NCI-H1092 (cell line): ENCODE measurements around the gene JCAD.
"Not testable (repeated sequence)": the region's sequence is repeated elsewhere in the genome, so short reads cannot be mapped to it uniquely, and the experiment has no call there.

ENCODE experiments used
- DNase-seq: peaks from one replicate; lab custom pipeline; 2025; lab: John Stamatoyannopoulos, UW

Gene JCAD

DNA sequence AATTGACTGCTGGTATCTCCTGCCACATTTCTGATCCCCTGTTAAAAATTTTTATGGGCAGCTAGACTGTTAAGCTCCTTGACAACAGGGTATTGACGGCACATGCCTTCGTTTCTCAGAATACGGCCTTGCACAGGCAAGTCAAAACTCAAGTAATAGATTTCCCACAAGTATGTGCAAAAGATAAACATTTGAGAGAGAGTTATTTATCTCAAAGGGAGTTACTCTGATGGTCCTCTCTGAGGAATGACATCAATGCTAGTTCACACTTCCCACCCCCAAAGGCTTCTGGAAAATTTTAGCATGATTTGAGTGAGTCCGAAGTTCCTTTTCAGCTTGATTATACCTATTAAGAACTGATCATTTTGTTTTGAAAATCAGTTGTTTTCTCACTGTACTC is 71.9 kb downstream of the JCAD start:
- no peak for DNase-seq

DNA sequence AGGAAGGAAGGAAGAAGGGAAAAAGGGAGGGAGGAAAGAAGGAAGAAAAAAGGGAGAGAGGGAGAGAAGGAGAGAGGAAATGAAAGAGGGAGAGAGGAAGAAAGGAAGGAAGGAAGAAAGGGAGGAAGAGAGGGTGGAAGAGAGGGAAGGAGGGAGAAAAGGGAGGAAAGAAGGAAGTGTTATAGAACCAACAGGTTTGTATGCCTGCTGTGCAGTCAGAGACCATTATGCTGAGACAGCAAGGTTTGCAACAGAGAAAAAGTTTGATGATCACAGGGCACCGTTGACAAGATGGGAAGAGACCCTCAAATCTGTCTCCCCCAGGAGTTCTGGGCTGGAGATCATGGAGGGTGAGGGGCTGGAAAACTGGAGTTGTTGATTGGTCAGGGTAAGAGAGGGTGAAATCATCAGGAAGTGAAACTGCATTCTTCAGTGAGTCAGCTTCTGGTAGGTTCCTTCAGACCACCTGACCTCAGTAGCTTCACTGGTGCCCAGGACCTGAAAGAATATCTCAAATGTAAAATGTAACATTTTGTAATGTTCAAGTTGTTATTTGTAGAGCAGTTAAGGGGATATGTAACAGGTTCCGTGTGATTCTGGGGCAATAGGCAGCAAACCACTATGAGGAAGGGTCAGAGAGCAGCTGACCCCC is 76.3 kb downstream of the JCAD start:
- DNase-seq = no peak

DNA sequence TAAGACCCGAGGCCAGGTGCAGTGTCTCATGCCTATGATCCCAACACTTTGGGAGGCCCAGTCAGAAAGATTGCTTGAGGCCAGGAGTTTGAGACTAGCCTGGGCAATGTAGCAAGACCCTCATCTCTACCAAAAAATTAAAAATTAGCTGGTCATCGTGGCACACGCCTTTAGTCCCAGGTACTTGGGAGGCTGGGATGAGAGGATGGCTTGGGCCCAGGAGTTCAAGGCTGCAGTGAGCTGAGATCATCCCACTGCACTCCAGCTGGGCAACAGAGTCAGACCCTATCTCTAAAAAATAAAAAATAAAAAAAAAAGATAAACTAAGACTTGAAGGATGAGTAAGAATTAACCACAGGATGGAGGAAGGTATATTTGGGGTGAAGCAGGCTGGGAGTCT is 77.9 kb downstream of the JCAD start:
- DNase-seq = no peak

DNA sequence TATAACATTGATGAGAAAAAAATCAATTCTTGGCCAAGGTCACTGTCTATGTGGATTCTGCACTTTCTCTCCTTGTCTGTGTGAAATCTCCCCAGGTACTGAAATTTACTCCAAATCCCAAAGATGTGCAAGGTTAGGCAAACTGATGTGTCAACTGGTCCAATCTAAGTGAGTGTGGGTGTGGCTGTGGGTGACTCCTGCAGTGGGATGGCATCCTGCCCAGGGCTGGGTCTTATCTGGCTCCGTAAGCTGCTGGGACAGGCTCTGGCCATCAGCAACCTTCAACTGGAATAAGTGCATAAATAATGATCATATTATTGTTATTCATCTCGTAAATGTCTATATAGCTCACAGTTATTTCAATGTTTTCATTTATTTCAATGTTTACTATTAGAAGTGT is 79.3 kb downstream of the JCAD start:
- DNase-seq = no peak

DNA sequence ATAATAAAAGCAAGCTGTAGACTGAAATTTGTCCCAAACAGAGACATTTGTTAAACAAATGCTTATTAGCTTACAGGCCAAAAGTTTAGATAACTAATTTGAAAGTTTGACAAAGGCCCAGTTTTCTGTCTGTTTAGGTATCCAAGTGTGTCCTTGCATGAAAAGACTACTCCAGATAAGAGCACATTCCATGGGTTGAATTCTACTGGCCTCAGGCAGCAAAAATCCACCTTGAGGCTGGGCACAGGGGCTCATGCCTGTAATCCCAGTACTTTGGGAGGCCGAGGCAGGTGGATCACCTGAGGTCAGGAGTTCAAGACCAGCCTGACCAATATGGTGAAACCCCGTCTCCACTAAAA is 80.0 kb downstream of the JCAD start:
- not testable (repeated sequence) for DNase-seq

DNA sequence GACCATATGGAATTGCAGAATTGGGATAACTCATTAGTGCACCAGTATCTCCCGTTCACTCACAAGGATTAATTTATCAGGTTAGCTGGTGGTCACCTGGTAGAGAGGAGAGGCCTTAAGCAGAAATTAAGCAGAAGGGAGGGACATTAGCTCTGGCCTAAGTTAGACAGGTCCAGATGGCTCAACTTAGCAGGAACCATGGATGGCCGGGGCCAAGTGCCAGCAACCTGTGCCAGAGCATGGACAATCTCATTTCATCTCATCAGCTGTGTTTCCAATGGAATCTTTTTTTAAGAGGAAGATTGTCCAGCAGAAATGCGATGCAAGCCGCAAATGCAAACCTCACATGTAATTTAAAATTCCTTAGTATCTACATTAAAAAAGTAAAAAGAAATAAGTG is 82.2 kb downstream of the JCAD start:
- no peak for DNase-seq

DNA sequence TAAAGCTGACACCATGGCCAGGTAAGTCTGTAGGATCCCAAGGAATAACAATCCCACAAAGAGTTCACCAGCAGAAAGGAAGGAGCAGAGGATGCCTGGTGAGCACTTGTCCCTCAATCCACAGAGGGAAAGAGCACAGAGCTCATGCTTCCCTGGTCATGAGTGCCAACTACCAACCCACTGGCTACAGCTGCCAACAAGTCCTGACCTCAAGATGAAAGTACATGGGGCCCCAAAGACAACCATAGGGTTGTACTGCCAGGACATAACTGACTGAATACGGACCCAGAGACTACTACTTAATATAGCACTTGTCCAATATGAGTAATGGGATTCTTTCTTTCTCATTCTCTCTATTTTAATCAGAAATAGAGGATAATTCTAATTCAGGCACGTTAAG is 83.3 kb downstream of the JCAD start:
- DNase-seq = no peak

DNA sequence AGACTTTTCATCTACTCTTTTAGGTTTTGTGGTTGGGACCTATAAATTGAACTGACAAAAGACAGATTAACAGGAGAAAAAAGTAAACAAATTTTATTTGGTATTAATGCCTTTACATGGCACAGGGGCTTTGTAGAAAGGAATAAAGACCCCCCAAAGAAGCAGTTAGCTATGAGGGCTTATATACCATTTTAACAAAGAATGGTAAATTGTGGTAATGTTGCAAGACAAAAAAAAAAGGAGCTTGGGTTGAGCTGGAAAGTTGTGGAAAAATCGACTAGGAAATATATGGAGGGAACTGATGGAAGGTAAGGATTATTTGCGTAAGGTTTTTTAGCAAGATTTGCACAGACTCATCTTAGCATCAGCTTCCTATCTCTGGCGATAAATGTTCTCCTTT is 84.6 kb downstream of the JCAD start:
- no peak for DNase-seq

DNA sequence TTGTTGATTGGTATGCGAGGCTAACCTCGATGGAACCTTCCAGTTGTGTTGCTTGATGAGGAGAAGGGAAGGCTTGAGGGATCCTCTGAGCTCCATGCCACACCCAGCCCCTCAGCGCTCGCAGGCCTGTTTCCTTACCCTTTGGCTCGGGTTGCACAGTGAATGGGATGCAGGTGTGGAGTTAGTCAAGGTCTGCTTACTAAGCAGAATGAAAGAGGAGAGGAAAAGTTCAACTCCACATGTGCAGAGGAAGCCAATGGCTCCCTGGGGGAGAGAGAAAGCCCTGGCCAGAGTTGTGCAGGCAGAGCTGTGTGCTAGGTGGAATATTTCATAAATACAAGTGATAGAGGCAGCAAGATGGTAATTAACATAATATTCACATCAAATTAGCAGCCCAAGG is 85.5 kb downstream of the JCAD start:
- DNase-seq = no peak

DNA sequence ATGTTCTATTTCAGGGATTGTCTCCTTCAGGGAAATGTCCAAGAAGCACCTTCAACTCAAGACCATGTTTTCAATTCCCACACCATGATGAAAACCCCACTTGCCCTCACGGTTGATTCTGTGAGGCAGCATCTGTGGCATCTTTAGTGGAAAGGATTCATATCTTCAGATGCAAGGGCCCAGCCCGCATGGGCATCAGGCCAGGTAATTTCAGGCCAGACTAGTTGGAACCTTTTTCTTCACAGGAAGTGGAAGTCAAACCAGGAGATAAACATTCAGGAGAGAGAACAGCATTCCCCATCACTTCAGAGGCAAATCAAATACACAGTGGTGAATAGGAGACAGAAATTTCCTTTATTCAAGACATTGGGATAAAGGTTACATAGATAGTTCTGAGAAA is 88.8 kb downstream of the JCAD start:
- no peak for DNase-seq

DNA sequence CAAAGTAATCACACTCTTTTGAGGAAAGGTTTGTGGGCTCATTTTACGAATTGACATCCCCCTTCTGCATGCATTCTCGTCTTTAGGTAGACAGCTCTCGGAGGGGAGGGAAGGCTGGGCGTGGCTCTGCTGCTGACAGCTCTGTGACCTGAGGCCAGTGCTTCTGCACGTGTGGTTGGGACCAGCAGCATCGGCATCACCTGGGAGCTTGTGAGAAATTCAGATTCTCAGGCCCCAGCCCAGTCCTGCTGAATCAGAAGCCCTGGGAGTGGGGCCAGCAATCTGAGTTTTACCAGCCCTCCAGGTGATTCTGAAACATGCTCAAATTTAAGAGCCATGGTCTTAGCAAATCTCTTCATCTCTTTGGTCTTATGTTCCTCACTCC is 89.4 kb downstream of the JCAD start:
- DNase-seq = no peak

DNA sequence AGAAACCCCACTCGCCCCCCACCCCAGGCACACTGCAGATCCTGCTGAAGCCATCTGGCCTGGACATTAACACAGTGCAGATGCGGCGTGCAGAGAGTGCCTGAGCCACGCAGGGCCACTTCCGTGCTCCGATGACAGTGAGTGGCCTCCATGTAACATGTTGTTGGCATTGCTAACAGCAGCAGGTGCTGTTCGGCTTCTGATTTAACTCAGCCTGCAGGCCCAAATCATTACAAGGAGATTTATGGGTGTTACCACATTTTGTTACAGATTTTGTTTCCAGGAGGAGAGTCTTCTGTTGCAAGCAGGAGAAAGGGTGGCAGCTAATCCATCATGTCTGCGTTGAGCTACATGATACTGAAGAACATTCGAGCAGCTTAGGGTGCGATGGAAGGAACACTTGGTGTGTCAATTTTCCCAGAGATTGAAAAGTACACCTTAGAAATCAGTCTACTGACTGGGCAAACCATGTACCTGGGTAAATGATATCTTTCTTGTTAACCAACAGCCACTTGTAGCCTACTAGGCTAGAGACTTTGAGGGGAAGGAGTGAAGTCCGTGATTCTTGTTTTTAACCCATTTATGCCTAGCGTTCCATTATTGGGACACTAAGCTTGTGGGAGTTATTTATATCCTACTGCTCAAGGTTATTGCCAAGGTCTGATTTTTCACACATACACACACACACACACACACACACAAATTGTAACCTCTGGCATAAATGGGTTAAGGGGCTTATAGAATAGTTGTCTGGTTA is 90.0 kb downstream of the JCAD start:
- DNase-seq = no peak

DNA sequence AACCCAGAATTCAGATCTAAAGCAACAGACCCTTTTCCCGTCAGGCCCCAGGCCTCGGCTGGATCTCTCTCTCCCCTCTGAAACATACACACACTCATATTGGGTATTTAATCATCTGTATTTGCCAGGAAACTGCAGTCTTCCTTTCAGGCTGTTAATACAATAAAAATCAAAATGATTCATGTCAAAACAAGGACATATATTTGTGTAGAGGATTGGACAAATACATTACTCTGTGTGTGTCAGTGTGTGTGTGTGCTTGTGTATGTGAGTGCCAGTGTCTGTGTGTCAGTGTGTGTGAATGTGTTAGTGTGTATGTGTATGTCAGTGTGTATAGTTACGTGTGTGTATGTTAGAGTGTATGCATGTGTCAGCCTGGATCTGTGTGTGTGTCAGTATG is 90.8 kb downstream of the JCAD start:
- no peak for DNase-seq

DNA sequence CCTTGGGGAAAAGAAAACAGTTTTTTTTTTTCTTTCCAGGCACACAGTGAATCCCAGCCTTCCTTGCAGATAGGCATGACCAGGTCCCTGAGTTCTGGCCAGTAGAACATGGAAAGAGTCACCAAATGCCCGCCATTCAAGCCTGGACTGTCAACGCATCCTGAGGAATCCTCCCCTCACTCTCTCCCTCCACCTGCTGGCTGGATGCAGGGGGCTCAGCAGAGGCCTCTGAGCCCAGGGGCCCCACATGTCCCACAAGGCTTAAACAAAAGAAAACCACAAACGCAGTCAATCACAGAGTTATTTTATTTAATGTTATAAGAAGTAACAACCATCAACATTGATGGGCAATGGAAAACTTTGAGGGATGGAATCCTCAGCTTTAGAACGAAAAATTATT is 93.1 kb downstream of the JCAD start:
- DNase-seq = no peak
